Spinal cord (tissue), 10 donors: ENCODE results near the gene COPG1. TPM values are rescaled to one million over a fixed set of nuclear protein-coding genes. Genes with fewer than 3 reads are reported as not detected.
"Not testable (repeated sequence)": the region's sequence is repeated elsewhere in the genome, so short reads cannot be mapped to it uniquely, and the experiment has no call there.

Experiments
- DNase-seq, 6 donors: peaks; one replicate each; pipeline versions ENCODE4 v3.0.0 to v3.0.0-alpha.2; 2013 to 2015; ENCODE audit warnings: low spot score in 6 of 6, low read depth in 4 of 6
- H3K27ac ChIP-seq: one replicate; pipeline ENCODE4 v1.5.1; 2013; ENCODE audit warnings: low read depth, low read length, control low read depth
- H3K27me3 ChIP-seq: one replicate; pipeline ENCODE4 v1.6.1; 2013; ENCODE audit warnings: low read length; ENCODE audit not compliant: control insufficient read depth, insufficient read depth
- H3K36me3 ChIP-seq: one replicate; pipeline ENCODE4 v1.6.1; 2013; ENCODE audit warnings: low read length; ENCODE audit not compliant: control insufficient read depth, insufficient read depth
- H3K4me1 ChIP-seq: one replicate; pipeline ENCODE4 v1.6.1; 2013; ENCODE audit warnings: low read length; ENCODE audit not compliant: control insufficient read depth, insufficient read depth
- H3K4me3 ChIP-seq: one replicate; pipeline ENCODE4 v1.5.1; 2013; ENCODE audit warnings: low read depth, low read length, control low read depth
- H3K9me3 ChIP-seq: one replicate; pipeline ENCODE4 v1.6.1; 2013; ENCODE audit warnings: low read length; ENCODE audit not compliant: control insufficient read depth, insufficient read depth
- WGBS: methylation state at CpG from one replicate; pipeline ENCODE4 v1.1.5; 2013; ENCODE audit warnings: missing lambda C conversion rate; ENCODE audit not compliant: insufficient coverage; 5-methylcytosine and 5-hydroxymethylcytosine counted together
- polyA plus RNA-seq, 2 donors: library from polyadenylated mRNA; unstranded; fragments of 120-200 nt; gene quantifications; one replicate each; pipeline ENCODE4 v1.2.1, GENCODE V29; 2013; ENCODE audit not compliant: insufficient read length in 2 of 2
- total RNA-seq, 2 donors: library from RNA; depleted of rRNA in 1 of 2; stranded (reverse); fragments of 120-200 nt in 1 of 2; fragments of >200 nt in 1 of 2; gene quantifications; one replicate each; pipeline versions ENCODE4 v1.2.3 to v1.2.4, GENCODE V29; 2013 to 2014
- donor health status: healthy.

The COPG1 gene
- total and polyA plus RNA-seq, 4 donors = 117 to 156 (median 130) TPM

DNA sequence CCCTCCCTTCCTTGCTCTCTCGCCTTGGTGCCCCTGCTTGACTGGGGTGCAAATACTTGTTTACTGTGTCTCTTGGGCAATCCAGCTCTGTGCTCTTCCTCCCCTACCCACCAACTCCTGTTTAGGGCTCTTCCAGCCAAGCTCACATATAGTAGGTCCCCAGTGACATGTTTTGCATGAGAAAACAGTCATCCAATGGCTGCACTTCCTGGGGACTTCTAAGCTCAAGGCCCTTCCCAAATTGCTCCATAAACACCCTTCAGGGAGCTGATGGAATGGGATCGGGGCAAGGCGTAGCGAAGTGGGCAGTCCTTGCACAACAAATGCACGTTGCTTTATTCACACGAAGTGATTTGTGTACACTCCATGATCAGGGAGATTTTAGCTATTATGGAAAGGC is 9.4 kb upstream of the COPG1 start:
- no peak overlapping the region for H3K27ac ChIP-seq
- H3K4me1 ChIP-seq = no peaks in the 10 kb centered on the region
- WGBS = 36% methylated on average over 6 of the region's 6 CpGs
- H3K36me3 ChIP-seq = peaks cover 3% of the 10 kb centered on the region
- no peak overlapping the region for H3K4me3 ChIP-seq
- no peak for DNase-seq
- H3K9me3 ChIP-seq = no peaks in the 10 kb centered on the region
- H3K27me3 ChIP-seq = no peaks in the 10 kb centered on the region

DNA sequence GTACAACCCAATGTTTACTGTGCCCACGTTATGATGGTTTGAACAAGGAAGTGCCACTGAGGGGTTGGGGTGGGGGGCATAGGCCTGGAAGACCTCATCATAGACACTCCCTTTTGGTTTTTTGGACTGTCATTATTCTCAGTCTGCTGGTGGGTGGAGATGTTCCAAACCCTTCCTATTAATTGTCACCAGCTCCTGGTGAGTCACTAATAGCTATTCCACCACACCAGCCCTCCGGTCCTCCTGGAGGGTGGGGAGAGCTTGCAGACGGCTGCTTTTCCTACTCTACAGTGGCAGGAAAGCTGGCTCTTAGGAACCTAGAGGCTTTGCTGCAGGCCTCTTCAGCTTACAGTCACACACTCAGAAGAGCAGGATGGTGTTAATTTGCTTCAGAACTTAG is 9.0 kb upstream of the COPG1 start:
- no CpG with 5 or more reads among the region's 3 CpGs for WGBS
- Histone ChIP-seq H3K4me3 (no peak overlapping the region), H3K9me3 (no peaks in the 10 kb centered on the region), H3K4me1 (no peaks in the 10 kb centered on the region), H3K27me3 (no peaks in the 10 kb centered on the region), H3K27ac (no peak overlapping the region), H3K36me3 (peaks cover 3% of the 10 kb centered on the region)
- no peak for DNase-seq

DNA sequence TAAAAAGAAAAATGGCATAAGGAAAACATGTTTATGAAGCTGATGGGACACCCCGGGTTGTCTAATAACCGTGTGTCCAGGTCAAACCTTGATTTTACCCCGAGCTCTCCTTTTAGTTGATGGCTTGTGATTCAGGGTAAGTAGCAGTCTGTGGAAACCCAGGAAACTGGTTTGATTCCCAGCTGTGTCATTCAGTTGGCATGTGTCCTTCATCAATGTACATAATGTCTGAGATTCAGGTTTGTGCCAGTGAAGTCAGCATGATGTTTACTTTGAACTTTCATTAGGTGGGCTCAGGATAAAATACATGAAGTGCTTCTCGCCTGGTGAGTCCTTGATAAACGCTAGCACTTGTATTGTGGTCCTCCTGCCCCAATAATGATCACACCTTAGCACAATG is 4.3 kb upstream of the COPG1 start:
- WGBS = 83% methylated on average over 2 of the region's 5 CpGs
- Histone ChIP-seq H3K36me3 (peaks cover 6% of the 10 kb centered on the region), H3K9me3 (no peaks in the 10 kb centered on the region), H3K4me3 (no peak overlapping the region), H3K4me1 (peaks cover 18% of the 10 kb centered on the region), H3K27me3 (no peaks in the 10 kb centered on the region), H3K27ac (no peak overlapping the region)
- no peak for DNase-seq

DNA sequence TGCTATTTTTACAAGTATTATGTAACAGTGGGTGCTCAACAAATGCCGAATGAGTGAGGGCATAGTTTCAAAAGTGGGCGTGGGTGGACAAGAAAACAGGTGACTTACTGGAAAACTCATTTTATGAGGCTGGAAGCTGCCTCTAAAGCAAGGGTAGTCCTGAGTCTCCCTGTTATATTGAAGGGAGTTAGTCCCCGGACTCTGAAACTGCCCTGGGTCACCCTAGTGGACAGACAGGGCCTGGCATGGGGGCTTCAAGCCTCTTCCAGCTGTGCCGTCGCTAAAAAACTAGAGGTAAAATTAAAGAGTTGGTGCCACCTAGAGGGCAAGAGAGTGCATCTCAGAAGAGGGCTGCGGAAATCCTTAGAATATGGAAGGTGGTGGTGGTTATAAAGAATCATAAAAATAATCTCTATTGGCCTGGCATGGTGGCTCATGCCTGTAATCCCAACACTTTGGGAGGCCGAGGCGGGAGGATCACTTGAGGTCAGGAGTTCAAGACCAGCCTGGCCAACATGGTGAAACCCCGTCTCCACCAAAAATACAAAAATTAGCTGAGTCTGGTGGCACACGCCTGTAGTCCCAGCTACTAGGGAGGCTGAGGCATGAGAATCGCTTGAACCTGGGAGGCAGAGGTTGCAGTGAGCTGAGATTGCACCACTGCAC is 3.6 kb upstream of the COPG1 start:
- not testable (repeated sequence) for H3K4me3 ChIP-seq, H3K36me3 ChIP-seq, H3K27me3 ChIP-seq, H3K9me3 ChIP-seq, H3K27ac ChIP-seq
- 19% methylated on average over 7 of the region's 11 CpGs for WGBS
- peaks cover 22% of the 10 kb centered on the region for H3K4me1 ChIP-seq
- DNase-seq = peak; percentile 21 to 93 (median 68)

DNA sequence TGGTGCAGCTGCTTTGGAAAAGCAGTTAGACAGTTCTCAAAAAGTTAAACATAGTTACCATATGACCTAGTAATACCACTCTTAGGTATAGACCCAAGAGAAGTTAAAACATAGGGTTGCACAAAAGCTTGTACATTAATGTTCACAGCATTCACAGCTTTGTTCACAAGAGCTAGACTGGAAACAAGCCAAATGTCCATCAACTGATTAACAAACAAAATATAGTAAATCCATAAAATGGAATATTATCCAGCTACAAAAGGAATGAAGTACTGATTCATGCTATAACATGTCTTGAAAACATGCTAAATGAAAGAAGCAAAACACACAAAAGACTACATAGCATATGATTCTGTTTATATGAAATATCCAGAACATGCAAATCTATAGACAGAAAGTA is 2.8 kb upstream of the COPG1 start:
- Histone ChIP-seq H3K9me3 (no peaks in the 10 kb centered on the region), H3K4me3 (no peak overlapping the region), H3K27me3 (no peaks in the 10 kb centered on the region), H3K4me1 (peaks cover 22% of the 10 kb centered on the region), H3K27ac (no peak overlapping the region), H3K36me3 (peaks cover 9% of the 10 kb centered on the region)
- no peak for DNase-seq

DNA sequence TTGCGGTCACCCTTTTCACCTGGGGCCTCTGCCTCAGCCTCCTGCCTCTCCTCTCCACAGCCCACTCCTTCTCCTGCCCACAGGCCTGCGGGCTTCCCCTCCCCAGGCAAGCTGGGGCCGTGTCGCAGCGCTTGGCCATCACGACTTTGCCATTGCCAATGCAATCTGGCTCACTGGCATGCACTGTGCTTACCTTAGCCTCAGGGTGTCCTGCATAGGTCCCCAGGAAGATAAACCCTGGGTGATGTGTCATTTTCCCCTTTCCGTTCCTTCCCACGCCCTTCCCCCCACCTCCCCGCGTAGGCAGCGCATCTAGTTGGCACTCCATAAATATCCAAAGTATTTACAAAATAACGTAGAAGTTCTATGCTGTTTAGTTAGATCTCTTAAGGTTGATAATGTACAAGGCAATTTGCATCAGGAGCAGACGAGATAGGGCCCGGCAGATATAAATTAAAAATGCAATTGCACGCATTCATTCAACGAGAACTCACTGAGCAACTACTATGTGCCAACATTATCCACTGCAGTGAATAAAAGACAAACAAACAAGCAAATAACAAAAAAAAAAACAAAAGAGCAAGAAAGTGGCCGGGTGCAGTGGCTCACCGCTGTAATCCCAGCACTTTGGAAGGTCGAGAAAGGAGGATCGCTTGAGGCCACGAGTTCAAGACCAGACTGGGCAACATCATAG is 973 bp upstream of the COPG1 start:
- H3K9me3 ChIP-seq = no peaks in the 10 kb centered on the region
- H3K4me1 ChIP-seq = peaks cover 22% of the 10 kb centered on the region
- no peak overlapping the region for H3K27ac ChIP-seq
- no peaks in the 10 kb centered on the region for H3K27me3 ChIP-seq
- peak overlapping the region; percentile 98 for H3K4me3 ChIP-seq
- peaks cover 20% of the 10 kb centered on the region for H3K36me3 ChIP-seq
- DNase-seq = no peak
- WGBS = 74% methylated on average over 9 of the region's 21 CpGs

DNA sequence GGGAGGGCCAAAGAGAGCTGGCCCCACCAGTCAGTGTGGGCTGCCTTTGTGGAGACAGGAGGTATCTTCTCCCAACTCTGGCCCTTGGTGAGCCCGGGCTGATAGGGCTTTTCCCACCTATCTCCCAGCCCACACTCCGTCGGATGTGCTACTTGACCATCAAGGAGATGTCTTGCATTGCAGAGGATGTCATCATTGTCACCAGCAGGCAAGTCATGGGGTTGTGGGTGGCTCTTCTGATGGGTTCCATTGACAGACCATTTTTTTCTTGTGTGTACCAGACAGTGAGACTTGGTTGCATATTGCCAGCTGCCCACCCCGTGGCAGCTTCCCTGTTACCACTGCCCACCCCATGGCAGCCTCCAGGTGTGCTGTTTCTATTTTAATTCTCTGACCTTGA is 3.3 kb downstream of the COPG1 start:
- Histone ChIP-seq H3K27me3 (no peaks in the 10 kb centered on the region), H3K36me3 (peaks cover 63% of the 10 kb centered on the region)

DNA sequence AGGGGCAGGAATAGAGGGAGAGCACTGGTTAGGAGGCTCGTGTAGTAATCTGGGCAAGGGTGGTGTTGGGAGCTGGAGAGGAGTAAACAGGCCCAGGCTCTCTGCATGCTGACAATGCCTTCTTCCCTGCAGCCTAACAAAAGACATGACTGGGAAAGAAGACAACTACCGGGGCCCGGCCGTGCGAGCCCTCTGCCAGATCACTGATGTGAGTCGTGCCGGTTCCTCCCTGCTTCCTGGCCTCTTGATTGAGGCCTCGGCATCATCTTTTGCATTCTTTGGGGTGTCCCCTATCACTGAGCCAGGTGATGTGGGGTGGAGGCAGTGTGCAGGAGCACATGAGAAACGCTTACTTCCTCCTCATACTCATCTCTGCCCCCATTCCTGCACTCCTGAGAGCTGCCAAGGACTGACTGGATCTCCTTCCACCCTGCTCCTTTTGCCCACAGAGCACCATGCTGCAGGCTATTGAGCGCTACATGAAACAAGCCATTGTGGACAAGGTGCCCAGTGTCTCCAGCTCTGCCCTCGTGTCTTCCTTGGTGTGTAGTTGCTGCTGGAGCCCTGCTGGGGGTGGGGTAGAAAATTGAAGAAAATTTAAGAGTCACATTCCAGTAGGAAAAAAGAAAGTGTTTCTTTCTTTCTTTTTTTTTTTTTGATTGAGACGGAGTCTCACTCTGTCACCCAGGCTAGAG is 5.3 kb downstream of the COPG1 start:
- WGBS = 94% methylated on average over 9 of the region's 12 CpGs
- Histone ChIP-seq H3K4me3 (no peak overlapping the region), H3K4me1 (peaks cover 9% of the 10 kb centered on the region), H3K27ac (no peak overlapping the region), H3K36me3 (peaks cover 80% of the 10 kb centered on the region), H3K27me3 (no peaks in the 10 kb centered on the region), H3K9me3 (no peaks in the 10 kb centered on the region)
- DNase-seq = no peak

More for the DNA sequence above, 3.3 kb downstream of the COPG1 start:
- no peak overlapping the region for H3K27ac ChIP-seq
- no peak for DNase-seq
- no CpG with 5 or more reads among the region's 4 CpGs for WGBS
- peaks cover 22% of the 10 kb centered on the region for H3K4me1 ChIP-seq
- no peak overlapping the region for H3K4me3 ChIP-seq
- no peaks in the 10 kb centered on the region for H3K9me3 ChIP-seq

DNA sequence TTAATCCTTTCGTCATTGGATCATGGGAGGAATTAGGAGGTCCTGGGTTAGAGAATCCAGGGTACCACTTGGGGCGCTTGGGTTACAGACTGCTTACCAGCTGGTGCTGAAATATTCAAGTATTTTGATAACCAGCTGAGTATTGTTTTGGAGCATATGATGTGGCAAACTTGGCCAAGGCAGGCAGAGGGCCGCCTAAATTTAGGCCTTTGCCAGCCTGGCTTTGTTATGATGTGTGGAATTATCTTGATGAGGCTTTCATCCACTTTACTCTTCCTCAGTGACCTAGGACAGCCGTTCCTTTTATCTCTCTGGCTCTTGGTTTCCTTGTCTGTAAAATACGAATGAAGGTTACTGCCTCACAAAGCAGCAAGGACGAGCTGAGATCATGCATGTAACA is 6.9 kb downstream of the COPG1 start:
- Histone ChIP-seq H3K4me1 (no peaks in the 10 kb centered on the region), H3K27me3 (no peaks in the 10 kb centered on the region), H3K4me3 (no peak overlapping the region), H3K27ac (no peak overlapping the region), H3K9me3 (no peaks in the 10 kb centered on the region), H3K36me3 (peaks cover 94% of the 10 kb centered on the region)
- no peak for DNase-seq
- WGBS = 95% methylated on average over 5 of the region's 6 CpGs

DNA sequence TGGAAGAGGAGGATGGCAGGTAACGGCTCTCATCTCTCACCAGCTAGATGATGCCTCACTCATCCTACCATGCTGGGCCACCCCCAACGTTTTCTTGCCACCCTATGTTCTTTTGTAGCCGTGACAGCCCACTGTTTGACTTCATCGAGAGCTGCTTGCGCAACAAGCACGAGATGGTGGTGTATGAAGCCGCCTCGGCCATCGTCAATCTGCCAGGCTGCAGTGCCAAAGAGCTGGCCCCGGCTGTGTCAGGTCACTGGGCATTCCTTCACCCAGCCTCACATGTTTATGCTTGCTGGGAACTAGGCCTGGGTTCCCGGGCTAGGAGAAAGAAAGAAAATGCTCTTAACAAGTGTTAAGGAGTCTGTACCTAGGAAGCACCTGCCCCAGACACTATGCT is 8.2 kb downstream of the COPG1 start:
- Histone ChIP-seq H3K27ac (no peak overlapping the region), H3K27me3 (no peaks in the 10 kb centered on the region), H3K9me3 (no peaks in the 10 kb centered on the region), H3K4me3 (no peak overlapping the region), H3K4me1 (no peaks in the 10 kb centered on the region), H3K36me3 (peaks cover 94% of the 10 kb centered on the region)
- WGBS = 95% methylated on average over 8 of the region's 11 CpGs
- DNase-seq = no peak
